Stimulated activated CD4-positive, alpha-beta T cell treated with anti-CD3 and anti-CD28 coated beads, Interleukin-15, amount 100 ng/mL, for 48 hours (primary cell): ENCODE data around the gene ATP2A3.

Experiments used
- DNase-seq, 2 donors: peaks; one replicate each; pipeline ENCODE4 v3.0.0-alpha.2; 2020; ENCODE audit warnings: low read depth in 2 of 2

ATP2A3 gene

GRCh38 chr17:3973495-3974137, 9.4 kb upstream of the ATP2A3 start:
- DNase-seq, result no peak

- DNase-seq, result no peak
Measured at GRCh38 chr17:3972931-3973330, 8.7 kb upstream of the ATP2A3 start.

DNA sequence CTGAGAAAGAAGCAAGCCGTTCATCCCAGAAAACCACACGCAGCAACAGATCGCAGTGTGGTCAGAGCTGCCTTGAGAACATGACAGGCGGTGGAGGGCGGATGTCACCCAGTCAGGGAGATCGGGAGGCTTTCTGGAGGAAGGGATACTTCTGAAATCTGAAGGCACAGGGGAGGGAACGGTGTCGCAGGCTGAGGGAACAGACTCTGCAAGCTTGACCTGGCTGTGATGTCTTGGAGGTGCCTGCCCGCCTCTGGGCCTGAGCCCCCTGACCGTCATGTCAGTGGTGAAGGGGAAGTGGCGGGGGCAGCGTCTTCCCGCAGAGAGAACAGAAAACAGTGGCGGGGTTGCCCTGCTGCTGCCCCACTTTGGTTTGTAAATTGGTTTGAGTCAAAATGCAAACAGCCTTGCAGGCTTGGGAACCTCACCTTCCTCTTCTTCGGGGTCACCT, 8.1 kb upstream of the ATP2A3 start:
- no peak for DNase-seq

DNA sequence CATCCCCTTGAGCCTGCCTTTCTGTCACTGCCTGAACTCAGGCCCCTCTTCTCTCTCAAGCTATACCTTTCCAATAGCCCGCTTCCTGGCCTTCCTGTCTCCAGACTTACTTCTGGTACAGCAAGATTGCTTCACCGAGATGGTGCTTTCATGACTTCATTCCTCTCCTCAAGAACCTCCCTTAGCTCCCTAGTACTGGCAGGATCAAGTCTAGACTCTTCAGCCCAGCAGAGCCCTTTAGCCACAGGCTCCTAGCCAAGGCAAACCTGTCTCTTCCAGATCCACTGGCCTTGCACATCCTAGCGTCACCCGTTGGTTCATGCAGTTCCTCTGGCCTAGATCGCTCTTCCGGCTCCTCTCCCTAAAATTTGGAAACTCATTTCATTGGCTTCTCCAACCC, 6.4 kb upstream of the ATP2A3 start:
- DNase-seq, result no peak

- no peak for DNase-seq
Measured at GRCh38 chr17:3969963-3970362, 5.7 kb upstream of the ATP2A3 start.

DNA sequence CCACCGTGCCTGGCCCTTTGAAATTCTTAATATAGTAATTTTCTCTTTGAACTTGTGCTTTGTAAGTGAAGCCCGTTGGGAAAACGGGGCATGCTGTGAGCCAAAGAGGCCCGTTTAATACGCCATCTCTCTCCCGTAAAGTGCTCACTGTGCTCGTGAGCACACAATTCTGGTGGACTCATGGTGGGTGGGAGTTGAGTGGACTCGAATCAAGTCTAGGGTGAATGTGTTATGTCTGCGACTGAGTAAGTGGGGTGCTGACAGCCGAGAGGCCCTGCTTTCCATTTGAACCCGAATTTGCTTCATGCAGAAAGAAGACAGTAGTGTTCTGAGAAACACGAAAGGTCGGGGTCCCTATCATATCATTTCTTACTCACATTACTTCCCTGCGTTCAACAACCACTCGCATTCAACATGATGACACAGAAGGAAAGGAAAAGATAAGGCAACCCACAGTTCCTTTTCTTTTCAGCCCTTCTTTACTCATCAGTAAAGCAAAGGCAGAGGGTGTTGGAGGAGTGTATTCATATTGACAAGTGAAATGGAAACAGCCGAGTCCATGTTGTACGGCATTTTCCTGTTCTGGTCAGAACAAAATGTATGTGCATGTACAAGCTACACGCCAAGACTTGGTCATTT, 4.8 kb upstream of the ATP2A3 start:
- no peak for DNase-seq

DNA sequence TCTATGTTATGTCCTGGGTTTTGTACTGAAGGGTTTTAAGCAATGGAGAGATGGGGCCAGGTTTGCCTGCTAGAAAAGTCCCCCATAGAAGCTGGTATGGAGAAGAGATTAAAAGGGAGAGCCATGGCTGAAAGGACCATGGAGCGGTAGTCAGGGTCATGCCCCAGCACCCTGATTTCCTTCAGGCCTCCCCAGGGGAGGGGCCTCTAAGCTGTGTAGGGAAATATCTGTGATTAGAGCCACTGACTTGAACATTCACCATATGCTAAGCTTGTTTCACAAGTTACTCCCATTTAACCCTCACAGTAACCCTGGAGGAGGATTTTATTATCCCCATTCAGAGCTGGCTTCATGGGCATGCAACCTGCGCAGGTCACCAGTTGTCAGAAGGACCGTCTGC, 3.8 kb upstream of the ATP2A3 start:
- DNase-seq, result no peak

GRCh38 chr17:3966720-3967363, 2.6 kb upstream of the ATP2A3 start:
- DNase-seq, result no peak

DNA sequence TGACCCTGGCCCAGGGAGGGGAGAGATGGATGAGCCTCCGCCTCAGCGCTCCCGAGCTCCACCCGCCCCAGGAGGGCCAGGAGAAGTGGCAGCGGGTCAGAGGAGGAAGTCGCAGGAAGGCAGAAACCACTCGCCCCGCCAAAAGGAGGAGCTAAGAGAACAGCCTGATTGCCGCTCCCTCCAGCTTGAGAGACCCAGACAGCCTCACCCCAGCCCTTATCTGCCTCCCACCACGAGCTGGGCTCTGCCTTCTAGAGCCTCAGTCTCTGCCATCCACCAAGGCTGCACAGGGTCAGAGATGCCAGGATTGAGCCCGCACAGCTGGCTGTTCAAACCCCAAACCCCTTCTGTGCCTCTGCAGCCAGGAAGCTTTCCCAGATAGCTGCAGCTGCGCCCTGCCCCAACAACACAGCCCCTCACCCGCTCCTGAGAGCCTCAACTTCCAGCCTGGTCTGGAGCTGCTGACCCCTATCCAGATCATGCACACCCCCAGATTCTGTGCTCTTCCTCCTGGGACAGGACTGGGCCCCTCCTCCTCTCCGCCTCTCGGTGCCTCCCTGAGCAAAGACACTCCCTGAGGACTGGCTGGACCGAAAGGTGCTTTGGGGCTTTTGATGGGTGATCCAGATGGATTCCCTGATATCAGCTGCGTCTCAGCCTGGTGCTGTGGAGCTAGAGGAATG, 1.0 kb upstream of the ATP2A3 start:
- peak; percentile 43 to 66 for DNase-seq

- peak in 1 of 2 donors; percentile 41 for DNase-seq
Measured at GRCh38 chr17:3963237-3964201, 718 bp downstream of the ATP2A3 start.

DNA sequence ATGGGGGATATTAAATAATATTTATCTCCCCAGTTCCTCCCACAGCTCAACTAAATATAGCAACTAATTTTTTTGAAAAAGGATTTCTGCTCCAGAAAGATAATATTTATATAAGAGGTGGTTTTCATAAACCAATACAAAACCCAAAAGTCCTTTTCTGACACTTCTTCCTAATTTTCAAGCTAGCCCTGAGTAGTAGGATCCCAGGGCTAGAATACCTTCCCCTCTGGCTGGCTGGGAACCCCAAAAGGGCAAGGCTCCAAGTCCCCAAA, 1.3 kb downstream of the ATP2A3 start:
- DNase-seq, result no peak

- no peak for DNase-seq
Measured at GRCh38 chr17:3962217-3962964, 1.8 kb downstream of the ATP2A3 start.

GRCh38 chr17:3961564-3962047, 2.6 kb downstream of the ATP2A3 start:
- no peak for DNase-seq

DNA sequence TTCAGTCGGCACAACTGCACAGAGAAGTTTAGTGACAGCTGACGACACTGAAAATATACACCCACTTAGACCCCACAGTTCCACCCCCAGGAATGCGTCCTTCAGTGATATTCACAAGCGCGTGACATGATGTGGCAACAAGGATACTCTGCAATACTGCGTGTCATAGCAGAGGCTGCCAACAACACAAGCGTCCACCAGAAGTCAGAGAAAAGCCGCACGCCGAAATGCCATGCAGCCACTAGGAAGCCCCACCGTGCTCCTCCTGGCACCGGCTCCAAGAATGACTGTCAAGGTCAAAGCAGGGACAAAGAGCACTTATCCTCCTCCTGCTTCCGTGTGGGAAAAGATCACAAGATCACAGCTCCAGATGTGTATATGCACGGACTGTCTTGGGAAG, 3.5 kb downstream of the ATP2A3 start:
- DNase-seq, result no peak

- no peak for DNase-seq
Measured at GRCh38 chr17:3959921-3960601, 4.2 kb downstream of the ATP2A3 start.

DNA sequence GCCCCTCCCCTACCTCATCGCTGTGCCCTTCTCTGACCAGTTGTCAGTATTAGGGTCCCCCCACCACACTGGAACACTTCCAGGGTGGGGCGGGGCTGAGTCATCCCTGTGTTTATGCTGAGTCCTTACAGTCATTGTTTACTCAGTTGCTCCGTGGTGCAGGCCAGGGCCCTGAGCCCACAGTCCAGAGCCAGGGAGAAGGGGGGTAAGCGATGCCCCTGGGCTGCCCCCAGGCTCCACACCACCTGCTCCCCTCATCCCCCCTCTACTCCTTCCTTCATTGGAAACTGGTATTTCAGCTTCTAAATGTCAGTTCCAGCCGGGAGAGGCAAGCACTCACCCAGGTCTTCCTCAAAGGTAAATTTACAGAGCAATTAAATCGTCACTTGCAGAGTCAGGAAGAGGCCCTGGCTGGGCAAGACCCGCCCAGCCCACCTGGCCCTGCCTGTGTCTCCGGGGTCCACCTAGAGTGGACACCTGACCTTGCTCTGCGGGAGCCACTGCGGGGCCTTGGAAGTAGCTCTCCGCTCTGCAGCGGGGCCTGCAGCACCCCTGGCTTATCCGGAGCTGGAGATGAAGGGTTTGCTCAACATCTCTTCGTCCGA, 4.8 kb downstream of the ATP2A3 start:
- DNase-seq, result no peak

GRCh38 chr17:3957735-3958599, 6.3 kb downstream of the ATP2A3 start:
- no peak for DNase-seq

GRCh38 chr17:3956983-3957382, 7.3 kb downstream of the ATP2A3 start:
- no peak for DNase-seq
